Trophoblast cell (in vitro differentiated cells and primary cell): ENCODE data around the gene NT5DC3.

ENCODE experiments used
- DNase-seq, 2 donors: peaks; one replicate each; pipeline ENCODE4 v3.0.0-alpha.2; 2016
- H2AFZ ChIP-seq: 2 replicates; pipeline ENCODE4 v1.6.1; 2013; ENCODE audit warnings: low read length, moderate library complexity, mild to moderate bottlenecking; ENCODE audit not compliant: insufficient read depth, poor library complexity
- H2AK5ac ChIP-seq: 2 replicates; pipeline ENCODE4 v1.6.1; 2013; ENCODE audit warnings: mild to moderate bottlenecking, low read length
- H2BK120ac ChIP-seq: 2 replicates; pipeline ENCODE4 v1.6.1; 2013; ENCODE audit warnings: low read length, mild to moderate bottlenecking, moderate library complexity; ENCODE audit not compliant: insufficient read depth, poor library complexity
- H2BK12ac ChIP-seq: 2 replicates; pipeline ENCODE4 v1.6.1; 2013; ENCODE audit warnings: mild to moderate bottlenecking, low read length, moderate library complexity
- H2BK5ac ChIP-seq: 2 replicates; pipeline ENCODE4 v1.6.1; 2013; ENCODE audit warnings: low read length, low read depth, moderate library complexity, mild to moderate bottlenecking; ENCODE audit not compliant: poor library complexity
- H3K14ac ChIP-seq: 2 replicates; pipeline ENCODE4 v1.6.1; 2013; ENCODE audit warnings: mild to moderate bottlenecking, low read length
- H3K18ac ChIP-seq: 2 replicates; pipeline ENCODE4 v1.6.1; 2013; ENCODE audit warnings: mild to moderate bottlenecking, low read length
- H3K23ac ChIP-seq: 2 replicates; pipeline ENCODE4 v1.6.1; 2013; ENCODE audit warnings: low read length
- H3K27ac ChIP-seq: 2 replicates; pipeline ENCODE4 v1.5.1; 2013; ENCODE audit warnings: low read depth, mild to moderate bottlenecking, inconsistent platforms, low read length, moderate library complexity
- H3K27me3 ChIP-seq: 2 replicates; pipeline ENCODE4 v1.6.1; 2013; ENCODE audit warnings: inconsistent platforms, mild to moderate bottlenecking, low read length, moderate library complexity; ENCODE audit not compliant: insufficient read depth
- H3K36me3 ChIP-seq, 2 experiments: 1 replicate in 1 of 2; 2 replicates in 1 of 2; pipeline ENCODE4 v1.6.1; 2013; ENCODE audit warnings: low read length in 2 of 2, mild to moderate bottlenecking in 2 of 2, moderate library complexity in 1 of 2; ENCODE audit not compliant: insufficient read depth in 2 of 2, control insufficient read depth in 1 of 2
- H3K4ac ChIP-seq: 2 replicates; pipeline ENCODE4 v1.6.1; 2013; ENCODE audit warnings: low read depth, mild to moderate bottlenecking, low read length, moderate library complexity
- H3K4me1 ChIP-seq, 2 experiments: 1 replicate in 1 of 2; 2 replicates in 1 of 2; pipeline ENCODE4 v1.6.1; 2013; ENCODE audit warnings: low read length in 2 of 2, mild to moderate bottlenecking in 2 of 2, moderate library complexity in 1 of 2; ENCODE audit not compliant: insufficient read depth in 2 of 2, control insufficient read depth in 1 of 2
- H3K4me2 ChIP-seq: 2 replicates; pipeline ENCODE4 v1.6.1; 2013; ENCODE audit warnings: inconsistent platforms, mild to moderate bottlenecking, low read length, moderate library complexity
- H3K4me3 ChIP-seq: 2 replicates; pipeline ENCODE4 v1.5.1; 2013; ENCODE audit warnings: mild to moderate bottlenecking, low read depth, low read length, inconsistent platforms
- H3K79me1 ChIP-seq: one replicate; pipeline ENCODE4 v1.6.1; 2013; ENCODE audit warnings: low read length
- H3K79me2 ChIP-seq: 2 replicates; pipeline ENCODE4 v1.6.1; 2013; ENCODE audit warnings: low read length, mild to moderate bottlenecking; ENCODE audit not compliant: control insufficient read depth, insufficient read depth, poor library complexity
- H3K9ac ChIP-seq: 2 replicates; pipeline ENCODE4 v1.6.1; 2013; ENCODE audit warnings: mild to moderate bottlenecking, low read length
- H3K9me3 ChIP-seq: 2 replicates; pipeline ENCODE4 v1.6.1; 2013; ENCODE audit warnings: low read depth, mild to moderate bottlenecking, control low read depth, inconsistent platforms, low read length; ENCODE audit not compliant: insufficient read depth
- H4K12ac ChIP-seq: 2 replicates; pipeline ENCODE4 v1.6.1; 2013; ENCODE audit warnings: low read depth, mild to moderate bottlenecking, low read length, moderate library complexity
- H4K8ac ChIP-seq: 2 replicates; pipeline ENCODE4 v1.6.1; 2013; ENCODE audit warnings: low read depth, mild to moderate bottlenecking, low read length, moderate library complexity
- H4K91ac ChIP-seq: one replicate; pipeline ENCODE4 v1.6.1; 2013; ENCODE audit warnings: low read depth, mild to moderate bottlenecking, low read length, moderate library complexity
- WGBS: extraction: QIAGEN DNeasy Blood & Tissue Kit; methylation state at CpG from one replicate; pipeline ENCODE4 v1.1.7; 2013; ENCODE audit warnings: missing lambda C conversion rate; ENCODE audit not compliant: insufficient read length, insufficient coverage; ENCODE audit errors: extremely low coverage; 5-methylcytosine and 5-hydroxymethylcytosine counted together

NT5DC3 gene

GRCh38 chr12:103769240-103769945, 71.6 kb downstream of the NT5DC3 start:
- H3K4me2 ChIP-seq, result no peak overlapping the region
- WGBS, result no CpG with 5 or more reads among the region's 9 CpGs
- no peaks in the 10 kb centered on the region for H3K27me3 ChIP-seq
- no peak overlapping the region for H2AK5ac ChIP-seq
- H3K9ac ChIP-seq, result no peak overlapping the region
- H2BK120ac ChIP-seq, result no peak overlapping the region
- no peak overlapping the region for H3K4me3 ChIP-seq
- H3K36me3 ChIP-seq, result peaks cover 3 to 7% of the 10 kb centered on the region in 2 experiments
- H4K12ac ChIP-seq, result no peak overlapping the region
- no peaks in the 10 kb centered on the region for H3K4me1 ChIP-seq
- no peak overlapping the region for H4K8ac ChIP-seq
- DNase-seq, result no peak
- H3K23ac ChIP-seq, result no peak overlapping the region
- H3K4ac ChIP-seq, result no peak overlapping the region
- no peak overlapping the region for H3K27ac ChIP-seq
- no peak overlapping the region for H3K18ac ChIP-seq
- no peaks in the 10 kb centered on the region for H3K79me1 ChIP-seq
- H3K79me2 ChIP-seq, result no peaks in the 10 kb centered on the region
- H2BK5ac ChIP-seq, result no peak overlapping the region
- H3K14ac ChIP-seq, result no peak overlapping the region
- no peak overlapping the region for H2AFZ ChIP-seq
- no peak overlapping the region for H2BK12ac ChIP-seq
- H3K9me3 ChIP-seq, result no peaks in the 10 kb centered on the region
- H4K91ac ChIP-seq, result no peak overlapping the region

DNA sequence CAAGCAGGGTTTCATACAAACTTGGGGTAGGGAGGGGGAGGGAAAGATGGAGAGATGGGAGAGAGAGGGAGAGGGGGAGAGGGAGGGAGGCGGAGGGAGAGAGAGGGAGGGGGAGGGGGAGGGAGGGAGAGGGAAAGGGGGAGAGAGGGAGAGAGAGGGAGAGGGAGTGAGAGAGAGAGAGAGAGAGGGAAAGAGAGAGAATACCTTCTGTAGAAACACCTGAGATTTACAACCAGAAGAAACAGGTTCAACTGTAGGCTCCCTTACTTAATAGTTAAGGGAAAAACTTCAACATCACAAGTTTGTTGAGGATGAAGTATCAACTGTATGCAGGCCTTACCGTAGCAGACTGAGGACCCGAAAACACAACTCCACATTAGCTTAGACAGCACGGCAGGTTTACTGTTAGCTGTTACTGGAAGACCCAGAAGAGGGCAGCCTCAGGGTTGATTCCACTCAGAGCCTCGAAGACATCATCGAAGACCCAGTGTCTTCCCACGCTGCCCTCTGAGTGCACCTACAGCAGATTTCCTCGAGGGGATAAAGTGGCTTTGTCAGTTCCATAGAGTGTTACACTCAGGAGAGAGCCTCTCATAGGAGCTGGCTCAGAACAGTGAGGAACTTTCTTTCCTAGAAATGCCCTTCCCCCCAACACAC, 72.4 kb downstream of the NT5DC3 start:
- Histone ChIP-seq H2BK120ac (no peak overlapping the region), H2AK5ac (no peak overlapping the region), H3K4me1 (no peaks in the 10 kb centered on the region), H3K14ac (no peak overlapping the region), H3K79me2 (no peaks in the 10 kb centered on the region), H3K4me2 (no peak overlapping the region), H2AFZ (no peak overlapping the region), H3K79me1 (no peaks in the 10 kb centered on the region), H3K36me3 (peaks cover 3 to 7% of the 10 kb centered on the region in 2 experiments), H2BK12ac (no peak overlapping the region), H4K12ac (no peak overlapping the region), H4K8ac (no peak overlapping the region), H3K27ac (no peak overlapping the region), H3K9me3 (no peaks in the 10 kb centered on the region), H3K27me3 (no peaks in the 10 kb centered on the region), H3K23ac (no peak overlapping the region), H3K18ac (no peak overlapping the region), H4K91ac (no peak overlapping the region), H3K4me3 (no peak overlapping the region), H2BK5ac (no peak overlapping the region), H3K9ac (no peak overlapping the region), H3K4ac (no peak overlapping the region)
- 80% methylated on average over 1 of the region's 8 CpGs for WGBS
- no peak for DNase-seq

DNA sequence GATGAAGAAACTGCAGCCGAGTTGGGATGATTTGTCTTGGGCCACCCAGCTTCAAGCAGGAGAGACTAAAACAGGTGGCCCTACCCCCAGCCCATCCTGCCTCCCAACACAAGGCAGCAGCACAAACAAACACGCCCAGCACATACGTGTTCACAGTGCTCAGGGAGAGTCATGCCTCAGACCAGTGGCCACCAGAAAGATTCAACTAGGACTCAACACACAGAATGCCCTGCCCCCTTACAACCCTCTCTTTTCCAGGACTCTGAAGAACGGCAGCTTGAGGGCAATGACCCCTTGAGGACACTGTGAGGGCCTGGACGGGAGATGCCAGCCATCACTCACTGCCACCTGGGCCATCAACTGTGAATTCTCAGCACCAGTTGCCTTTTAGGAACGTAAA, 75.0 kb downstream of the NT5DC3 start:
- no peak overlapping the region for H2BK120ac ChIP-seq
- H3K9ac ChIP-seq, result no peak overlapping the region
- no peak overlapping the region for H2AFZ ChIP-seq
- H3K4me1 ChIP-seq, result no peaks in the 10 kb centered on the region
- no peak overlapping the region for H3K4me2 ChIP-seq
- no peak overlapping the region for H2BK12ac ChIP-seq
- no peaks in the 10 kb centered on the region for H3K79me1 ChIP-seq
- H3K14ac ChIP-seq, result no peak overlapping the region
- no peak overlapping the region for H3K23ac ChIP-seq
- no CpG with 5 or more reads among the region's 6 CpGs for WGBS
- H3K27me3 ChIP-seq, result no peaks in the 10 kb centered on the region
- H3K27ac ChIP-seq, result no peak overlapping the region
- H3K18ac ChIP-seq, result no peak overlapping the region
- no peak overlapping the region for H3K4me3 ChIP-seq
- no peaks in the 10 kb centered on the region for H3K79me2 ChIP-seq
- H3K4ac ChIP-seq, result no peak overlapping the region
- no peak overlapping the region for H4K91ac ChIP-seq
- H3K9me3 ChIP-seq, result no peaks in the 10 kb centered on the region
- H4K12ac ChIP-seq, result no peak overlapping the region
- no peak overlapping the region for H2BK5ac ChIP-seq
- H3K36me3 ChIP-seq, result peaks cover 3 to 7% of the 10 kb centered on the region in 2 experiments
- no peak overlapping the region for H2AK5ac ChIP-seq
- no peak overlapping the region for H4K8ac ChIP-seq
- no peak for DNase-seq

GRCh38 chr12:103765322-103765721, 75.7 kb downstream of the NT5DC3 start:
- H4K12ac ChIP-seq, result no peak overlapping the region
- no peak overlapping the region for H3K27ac ChIP-seq
- WGBS, result no CpG with 5 or more reads among the region's 5 CpGs
- H3K18ac ChIP-seq, result no peak overlapping the region
- no peak overlapping the region for H3K4me3 ChIP-seq
- no peak for DNase-seq
- H2AFZ ChIP-seq, result no peak overlapping the region
- no peaks in the 10 kb centered on the region for H3K79me1 ChIP-seq
- H2BK5ac ChIP-seq, result no peak overlapping the region
- H3K36me3 ChIP-seq, result peaks cover 5 to 7% of the 10 kb centered on the region in 2 experiments
- H3K9ac ChIP-seq, result no peak overlapping the region
- no peaks in the 10 kb centered on the region for H3K79me2 ChIP-seq
- H3K4ac ChIP-seq, result no peak overlapping the region
- no peak overlapping the region for H3K23ac ChIP-seq
- H3K9me3 ChIP-seq, result no peaks in the 10 kb centered on the region
- no peak overlapping the region for H4K91ac ChIP-seq
- H3K4me1 ChIP-seq, result no peaks in the 10 kb centered on the region
- no peak overlapping the region for H2AK5ac ChIP-seq
- no peak overlapping the region for H3K4me2 ChIP-seq
- no peak overlapping the region for H2BK120ac ChIP-seq
- H3K14ac ChIP-seq, result no peak overlapping the region
- H4K8ac ChIP-seq, result no peak overlapping the region
- H2BK12ac ChIP-seq, result no peak overlapping the region
- no peaks in the 10 kb centered on the region for H3K27me3 ChIP-seq
